GM18858 (cell line): ENCODE measurements around the gene RANGAP1.
A peak's percentile ranks its signal among the peaks of the same experiment; 100 is the strongest.

Source experiments
- ATAC-seq: cut with Tn5 transposase; IDR thresholded peaks from one replicate; pipeline ENCODE4 v1.9.1; 2021; ENCODE audit not compliant: unreplicated experiment

Gene RANGAP1

DNA sequence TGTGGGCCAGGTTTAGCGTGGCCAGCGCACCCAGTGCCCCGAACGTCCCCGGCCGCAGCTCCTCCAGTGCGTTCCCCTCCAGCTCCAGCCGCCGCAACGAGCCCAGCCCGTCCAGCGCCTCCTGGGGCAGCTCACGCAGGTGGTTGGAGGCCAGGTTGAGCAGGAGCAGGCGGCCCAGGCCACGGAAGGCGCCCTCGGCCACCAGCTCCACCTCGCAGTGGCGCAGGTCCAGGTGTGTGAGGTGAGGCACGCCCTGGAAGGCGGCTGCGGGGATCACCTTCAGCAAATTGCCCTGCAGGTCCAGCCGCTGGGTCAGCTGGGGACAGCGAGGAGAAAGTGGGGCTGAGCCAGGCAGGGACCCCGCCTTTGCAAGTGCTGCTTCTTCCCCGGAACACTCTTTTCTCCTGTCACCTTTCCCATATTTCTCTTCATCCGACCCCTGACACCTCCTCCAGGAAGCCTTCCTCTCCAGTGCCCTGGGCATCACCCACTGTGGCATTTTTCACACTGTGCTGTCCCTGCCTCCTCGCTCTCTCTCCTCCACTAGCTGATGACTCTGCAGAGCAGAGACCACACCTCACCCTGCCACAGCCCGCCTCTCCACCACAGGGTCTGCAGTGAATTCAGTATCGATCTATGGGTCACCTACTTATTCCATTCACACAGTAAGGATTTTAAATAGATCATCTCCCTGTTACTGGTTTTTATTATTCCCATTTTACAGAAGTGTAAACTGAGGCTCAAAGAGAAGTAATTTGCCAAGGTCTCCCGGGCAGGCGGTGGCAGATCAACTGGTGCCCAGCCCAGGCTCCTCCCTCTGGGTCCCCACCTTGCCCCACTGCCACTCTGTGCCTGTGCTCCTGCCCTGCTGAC, 47.2 kb downstream of the RANGAP1 start:
- no peak for ATAC-seq

DNA sequence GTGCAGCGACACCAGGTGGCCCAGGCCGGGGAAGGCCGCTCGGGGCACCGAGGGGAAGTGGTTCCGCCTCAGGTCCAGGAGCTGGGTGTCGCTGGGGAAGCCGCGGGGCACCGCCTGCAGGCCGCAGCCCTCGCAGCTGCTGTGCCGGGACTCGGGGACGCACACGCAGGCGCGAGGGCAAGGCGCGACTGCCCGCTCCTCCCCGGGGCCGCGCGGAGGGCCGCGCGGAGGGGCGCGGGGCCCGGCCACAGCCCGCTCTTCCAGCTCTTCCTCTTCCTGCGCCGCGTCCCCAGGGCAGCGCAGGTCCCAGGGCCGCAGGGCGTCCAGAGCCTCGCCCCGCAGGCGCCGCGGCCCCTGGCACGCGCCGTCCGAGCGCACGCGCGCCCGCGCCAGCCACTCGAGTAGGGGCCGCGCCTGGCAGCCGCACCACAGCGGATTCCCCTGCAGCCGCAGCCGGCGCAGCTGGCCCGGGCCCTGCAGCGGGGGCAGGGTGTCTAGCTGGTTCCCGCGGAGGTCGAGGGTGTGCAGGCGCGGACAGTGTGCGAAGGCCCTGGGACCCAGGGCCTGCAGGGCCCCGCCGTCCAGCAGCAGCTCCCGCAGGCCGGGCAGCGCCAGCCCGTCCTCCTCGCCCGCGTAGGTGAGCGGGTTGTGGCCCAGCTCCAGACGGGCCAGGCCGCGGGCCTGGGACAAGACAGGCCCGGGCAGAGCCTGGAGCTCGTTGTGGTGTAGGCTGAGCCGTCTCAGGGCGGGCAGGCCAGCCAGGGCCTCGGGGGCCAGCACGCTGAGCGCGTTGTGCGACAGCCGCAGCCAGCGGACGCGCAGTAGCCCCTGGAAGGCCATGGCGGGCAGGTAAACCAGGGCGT, 48.0 kb downstream of the RANGAP1 start:
- ATAC-seq: peak; percentile 63

DNA sequence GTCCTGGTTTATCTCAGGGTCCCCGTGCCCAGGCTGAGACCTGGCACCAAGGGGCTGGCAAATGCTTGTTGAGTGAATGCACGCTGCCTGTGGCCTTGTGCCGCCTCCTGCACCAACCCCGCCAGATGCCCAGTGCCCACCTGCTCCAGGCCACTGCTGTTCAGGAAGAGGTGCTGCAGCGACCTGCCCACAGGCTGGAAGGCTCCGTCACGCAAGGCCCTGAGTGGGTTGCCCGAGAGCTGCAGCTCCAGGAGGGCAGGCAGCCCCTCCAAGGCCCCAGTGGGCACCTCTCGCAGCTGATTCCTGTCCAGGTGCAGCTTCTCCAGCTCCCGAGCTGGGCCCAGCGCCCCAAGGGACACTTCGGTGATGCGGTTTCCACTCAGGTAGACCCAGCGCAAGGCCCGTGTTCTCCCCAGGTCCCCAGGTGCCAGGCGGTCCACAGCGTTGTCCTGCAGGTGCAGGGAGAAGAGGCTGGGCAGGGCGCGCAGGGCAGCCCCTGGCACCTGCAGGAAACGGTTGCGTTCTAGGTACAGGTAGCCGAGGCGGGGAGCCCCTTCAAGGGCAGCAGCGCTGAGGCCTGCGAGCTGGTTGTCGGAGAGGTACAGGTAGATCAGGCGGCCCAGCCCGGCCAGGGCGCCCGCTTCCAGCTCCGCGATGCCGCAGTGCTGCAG, 48.8 kb downstream of the RANGAP1 start:
- no peak for ATAC-seq

DNA sequence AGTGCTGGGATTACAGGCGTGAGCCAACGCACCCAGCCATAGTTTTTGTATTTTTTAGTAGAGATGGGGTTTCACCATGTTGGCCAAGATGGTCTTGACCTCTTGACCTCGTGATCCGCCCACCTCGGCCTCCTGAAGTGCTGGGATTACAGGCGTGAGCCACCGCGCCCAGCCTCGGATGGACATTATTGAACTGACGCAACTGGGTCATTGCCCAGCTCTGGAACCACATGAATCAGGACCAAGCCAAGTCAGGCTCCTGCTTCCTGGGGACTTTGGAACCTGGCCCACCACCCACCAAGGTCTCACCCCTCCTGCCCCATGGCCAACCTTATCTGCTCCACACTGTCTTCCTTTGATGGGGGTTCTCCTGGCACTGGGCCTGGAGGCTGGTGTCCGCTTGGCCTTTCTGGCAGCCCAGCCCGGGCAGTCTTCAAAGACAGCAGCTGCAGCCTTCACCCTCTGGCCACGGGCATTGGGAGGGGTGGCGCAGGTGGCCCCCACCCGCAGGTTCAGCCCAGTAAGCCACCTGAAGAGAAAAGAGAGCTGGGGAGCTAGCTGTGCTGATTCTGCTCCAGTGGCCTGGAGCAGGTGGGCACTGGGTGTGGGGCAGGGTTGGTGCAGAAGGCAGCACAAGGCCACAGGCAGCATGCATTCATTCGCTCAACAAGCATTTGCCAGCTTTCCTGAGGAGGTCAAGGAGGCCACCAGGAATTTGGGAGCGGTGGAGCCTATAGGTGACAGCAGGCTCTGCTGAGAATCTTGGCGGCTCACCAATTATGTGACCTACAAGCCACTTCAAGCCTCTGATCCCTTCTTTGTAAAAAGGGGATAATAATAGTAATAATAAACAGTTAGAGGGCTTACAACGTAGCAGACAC, 50.9 kb downstream of the RANGAP1 start:
- no peak for ATAC-seq

DNA sequence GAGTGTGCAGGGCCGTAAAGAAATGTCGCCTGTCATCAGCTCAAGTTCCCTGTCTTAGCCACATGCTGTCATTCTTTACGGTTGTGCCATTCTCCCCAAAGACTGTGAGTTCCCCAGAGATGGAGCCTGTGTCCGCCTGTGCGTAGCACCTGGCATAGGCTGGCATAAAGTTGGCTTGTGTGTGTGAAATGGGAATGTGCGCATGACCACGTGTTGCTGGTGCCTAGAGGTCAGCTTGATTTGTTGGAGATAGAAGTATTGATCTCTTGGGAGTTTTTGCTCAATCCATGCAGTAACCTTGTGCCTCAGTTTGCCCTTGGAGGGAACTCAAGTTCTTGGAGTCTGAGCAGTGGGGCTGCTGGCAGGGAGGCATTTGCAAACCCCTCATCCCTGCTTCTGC, 54.6 kb downstream of the RANGAP1 start:
- no peak for ATAC-seq

DNA sequence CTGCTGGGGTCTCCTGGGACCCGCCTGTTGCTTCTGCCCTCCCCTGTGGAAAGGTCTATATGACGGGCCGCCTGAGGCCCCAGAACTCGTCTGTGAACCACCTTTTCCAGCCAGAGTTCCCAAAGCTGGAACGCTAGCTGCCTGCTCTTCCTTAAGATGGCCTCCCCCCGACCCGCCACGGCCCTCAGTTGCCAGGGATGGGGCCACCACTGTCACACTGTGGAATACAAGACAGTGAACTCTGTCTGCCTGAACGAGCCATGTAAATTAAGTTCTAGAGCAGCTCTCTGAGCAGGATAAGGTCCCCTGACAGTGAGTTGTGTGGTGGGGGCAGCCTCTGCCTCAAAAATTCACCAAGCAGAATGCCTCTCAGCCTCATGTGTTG, 55.6 kb downstream of the RANGAP1 start:
- no peak for ATAC-seq

DNA sequence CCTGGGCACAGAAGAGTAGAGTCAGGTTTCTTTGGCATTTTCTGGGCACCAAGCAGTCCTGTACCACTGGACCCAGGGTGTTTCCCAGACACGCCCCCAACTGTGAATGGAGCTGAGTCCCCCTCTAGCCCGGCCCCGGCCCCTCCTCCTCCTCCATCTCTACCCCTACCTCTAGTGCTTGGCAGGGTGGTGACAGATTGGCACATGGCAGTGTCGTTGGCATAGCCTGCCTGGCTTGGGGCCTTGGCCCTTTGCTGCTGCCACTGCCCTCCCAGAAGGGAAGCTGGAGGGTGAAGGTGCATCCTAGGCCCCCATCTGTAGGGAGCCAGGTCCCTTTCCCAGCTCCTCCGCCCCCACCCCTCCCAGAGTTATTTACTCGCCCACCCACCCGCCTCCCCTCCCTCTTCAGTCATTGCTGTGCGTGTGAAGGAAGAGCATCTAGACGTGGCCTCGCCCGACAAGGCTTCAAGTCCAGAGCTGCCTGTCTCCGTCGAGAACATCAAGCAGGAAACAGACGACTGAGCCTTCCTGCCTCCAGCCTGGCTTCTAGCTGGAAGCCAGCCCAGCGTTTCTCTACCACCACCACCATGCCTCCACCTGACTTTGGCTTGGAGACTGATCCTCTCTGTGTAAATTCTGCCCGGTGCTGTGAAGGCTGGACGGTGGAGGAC, 56.1 kb downstream of the RANGAP1 start:
- ATAC-seq: no peak

DNA sequence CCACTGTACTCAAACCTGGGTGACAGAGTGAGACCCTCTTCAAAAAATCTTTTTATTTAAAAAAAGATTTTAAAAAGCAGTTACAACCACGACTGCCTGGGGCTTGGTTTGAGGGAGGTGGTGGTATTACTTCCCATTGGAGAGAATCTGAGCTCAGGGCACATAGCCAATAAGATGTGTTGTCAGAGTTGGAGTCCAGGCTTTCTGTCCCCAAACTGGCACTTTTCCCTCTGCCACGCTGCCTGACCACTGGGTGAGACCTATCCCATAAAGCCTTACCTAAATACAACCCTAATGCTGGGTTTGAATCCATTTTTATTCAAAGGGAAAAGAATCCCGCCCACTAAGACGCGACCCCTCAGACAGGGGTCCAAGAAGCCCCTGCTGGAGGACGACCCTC, 56.8 kb downstream of the RANGAP1 start:
- no peak for ATAC-seq

DNA sequence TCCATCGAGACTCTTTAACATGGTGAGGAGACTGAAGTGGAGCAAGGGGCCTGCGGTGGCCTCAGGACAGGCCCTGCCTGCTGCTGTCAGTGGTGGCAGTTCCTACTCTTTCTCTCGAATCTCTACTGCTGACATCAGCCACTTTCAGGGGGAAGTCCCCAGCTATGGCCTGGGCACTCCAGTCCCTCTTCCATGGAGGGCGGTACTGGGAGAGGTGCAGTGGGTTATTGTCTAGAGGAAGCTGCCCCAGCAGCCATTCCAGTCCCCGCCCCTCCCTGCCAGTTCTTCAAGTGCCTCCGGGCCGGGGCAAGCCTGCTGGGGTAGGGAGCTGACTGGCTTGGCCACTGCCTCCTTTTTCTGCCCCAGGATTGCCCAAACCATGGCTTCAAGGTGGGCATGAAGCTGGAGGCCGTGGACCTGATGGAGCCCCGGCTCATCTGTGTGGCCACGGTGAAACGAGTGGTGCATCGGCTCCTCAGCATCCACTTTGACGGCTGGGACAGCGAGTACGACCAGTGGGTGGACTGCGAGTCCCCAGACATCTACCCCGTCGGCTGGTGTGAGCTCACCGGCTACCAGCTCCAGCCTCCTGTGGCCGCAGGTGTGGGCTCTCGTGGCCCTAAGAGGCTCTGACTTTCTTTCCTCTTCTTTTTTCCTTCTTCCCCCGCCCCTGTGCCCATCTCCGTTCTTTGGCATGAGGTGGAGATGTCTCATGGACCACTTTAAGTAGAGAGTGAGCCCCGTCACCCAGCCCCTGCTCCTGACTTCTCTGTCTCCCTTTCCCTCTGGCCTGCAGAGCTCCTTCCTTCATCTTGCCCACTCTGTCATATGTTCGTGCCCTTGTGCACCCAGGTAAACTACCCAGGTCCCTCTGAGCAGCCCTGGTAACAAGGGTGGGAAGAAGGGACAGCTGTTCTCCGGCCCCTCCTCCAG, 59.0 kb downstream of the RANGAP1 start:
- ATAC-seq: no peak

DNA sequence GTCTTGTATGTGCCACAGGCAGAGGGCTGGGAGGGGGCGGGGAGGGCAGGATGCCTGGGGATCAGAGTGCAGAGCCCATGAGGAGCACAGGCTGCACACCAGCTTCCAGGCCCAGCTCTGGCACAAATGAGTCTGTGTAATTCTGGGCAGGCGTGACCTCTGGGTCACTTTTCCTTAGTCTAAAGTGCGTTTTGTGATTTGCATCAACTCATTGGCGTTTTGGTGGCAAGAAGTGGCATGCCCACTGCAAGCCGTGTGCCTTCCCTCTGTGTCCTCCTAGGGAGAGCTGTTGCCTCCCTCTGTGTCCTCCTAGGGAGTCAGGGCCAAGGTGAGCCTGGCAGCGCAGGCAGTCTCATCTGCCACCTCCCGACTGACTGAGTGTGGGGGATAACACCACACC, 62.5 kb downstream of the RANGAP1 start:
- ATAC-seq: no peak

DNA sequence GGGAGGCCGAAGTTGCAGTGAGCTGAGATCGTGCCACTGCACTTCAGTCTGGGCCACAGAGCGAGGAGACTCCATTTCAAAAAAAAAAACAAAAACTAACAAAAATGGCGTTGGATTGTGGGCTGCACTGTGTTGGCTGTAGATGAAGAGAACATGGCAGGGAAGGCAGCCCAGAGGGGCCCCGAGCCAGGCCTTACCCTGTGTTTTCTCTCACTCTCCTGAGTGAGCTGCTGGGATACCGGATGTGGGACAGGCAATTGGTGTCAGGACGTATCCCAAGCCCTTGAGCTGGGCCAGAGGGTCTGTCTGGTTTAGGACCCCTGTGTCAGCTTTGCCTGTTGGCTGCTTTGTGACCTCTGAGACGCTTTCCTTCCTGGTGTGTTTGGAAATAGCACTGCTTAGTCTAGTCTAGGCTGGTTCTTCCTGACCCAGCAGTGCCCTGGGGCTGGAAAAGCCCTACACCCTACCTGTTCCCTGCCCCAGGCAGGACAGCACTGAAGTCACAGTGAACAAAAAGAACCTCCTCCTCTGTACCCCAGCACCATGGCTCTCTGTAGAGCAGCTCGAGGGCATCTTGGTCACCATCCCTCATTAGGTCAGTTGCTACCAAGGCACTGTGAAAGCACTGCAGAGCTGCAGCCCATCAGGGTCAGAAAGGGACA, 63.0 kb downstream of the RANGAP1 start:
- ATAC-seq: no peak

DNA sequence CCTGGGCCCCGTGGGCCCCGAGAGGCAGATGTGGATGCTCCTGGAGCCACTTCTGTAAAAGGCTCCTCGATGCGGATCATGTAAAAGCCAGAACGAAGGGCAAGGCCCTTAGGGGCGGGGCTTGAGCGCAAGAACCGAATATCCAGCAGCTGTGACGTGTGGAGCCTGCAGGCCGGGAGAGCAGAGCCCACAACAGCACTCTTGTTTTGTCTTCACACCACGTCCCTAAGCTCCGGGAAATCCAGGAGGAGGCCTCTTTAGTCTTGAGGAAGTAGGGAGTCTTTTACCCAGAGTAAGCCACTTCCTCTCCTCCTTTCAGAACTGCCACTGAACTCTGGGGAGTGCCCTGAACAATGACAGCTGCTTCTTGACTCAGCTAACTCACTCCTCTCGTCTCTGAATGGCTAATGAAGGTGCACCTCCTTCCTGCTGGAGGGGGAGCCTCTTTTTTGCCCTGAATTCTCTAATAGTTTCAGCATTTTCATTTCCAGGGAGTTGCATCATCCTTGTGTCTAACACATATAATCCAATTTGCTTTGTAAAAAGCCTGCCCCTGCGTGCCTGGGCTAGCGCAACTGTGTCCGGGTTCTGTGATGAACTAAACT, 68.3 kb downstream of the RANGAP1 start:
- ATAC-seq: no peak

DNA sequence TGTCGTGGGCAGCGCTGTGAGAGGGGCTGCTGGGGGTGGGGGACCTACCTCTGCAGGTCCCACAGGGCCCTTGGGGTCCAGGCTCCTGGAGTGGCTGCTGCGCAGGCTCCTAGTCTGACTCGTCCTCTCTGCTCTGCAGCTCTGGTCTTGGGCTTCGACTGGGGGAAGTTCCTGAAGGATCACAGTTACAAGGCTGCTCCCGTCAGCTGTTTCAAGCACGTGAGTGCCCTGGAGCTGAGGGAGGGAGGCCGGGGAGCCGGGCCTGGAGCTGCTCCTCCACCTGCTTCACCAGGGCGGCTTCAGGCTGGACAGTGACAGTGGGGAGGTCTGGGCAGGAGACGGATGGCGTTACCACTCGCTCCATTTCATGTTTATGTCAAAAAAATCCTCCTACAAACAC, 69.0 kb downstream of the RANGAP1 start:
- ATAC-seq: no peak

DNA sequence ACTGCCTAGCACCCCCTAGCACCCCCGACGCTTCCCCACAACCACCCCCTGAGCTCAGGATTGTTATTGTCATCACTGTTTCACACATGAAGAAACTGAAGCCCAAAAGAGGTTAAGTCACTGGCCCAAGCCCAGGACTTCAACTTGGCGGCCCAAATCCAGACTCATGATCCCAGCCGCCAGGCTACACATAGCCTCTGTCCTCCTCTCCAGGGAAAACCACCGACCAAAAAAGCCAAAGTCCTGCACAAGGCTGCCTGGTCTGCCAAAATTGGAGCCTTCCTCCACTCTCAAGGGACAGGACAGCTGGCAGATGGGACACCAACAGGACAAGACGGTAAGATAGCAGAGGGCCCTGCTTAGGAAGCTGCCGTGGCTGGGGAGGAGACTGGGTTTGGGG, 70.1 kb downstream of the RANGAP1 start:
- ATAC-seq: no peak

DNA sequence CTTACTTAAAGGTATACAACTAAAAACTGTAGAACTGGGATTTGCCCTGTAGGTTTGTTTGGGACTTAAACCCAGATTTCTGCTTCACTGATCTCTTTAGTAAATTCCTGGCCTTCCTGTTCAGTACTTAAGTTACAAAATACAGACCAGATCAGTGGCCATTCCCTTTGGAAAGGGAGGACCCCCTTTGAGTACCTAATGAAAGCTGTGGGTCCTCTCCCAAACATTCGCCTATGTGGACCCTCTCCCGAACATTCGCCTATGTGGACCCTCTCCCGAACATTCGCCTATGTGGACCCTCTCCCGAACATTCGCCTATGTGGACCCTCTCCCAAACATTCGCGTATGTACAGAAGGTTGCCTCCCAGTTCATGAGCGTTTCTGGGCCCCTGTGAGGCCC, 70.6 kb downstream of the RANGAP1 start:
- no peak for ATAC-seq

DNA sequence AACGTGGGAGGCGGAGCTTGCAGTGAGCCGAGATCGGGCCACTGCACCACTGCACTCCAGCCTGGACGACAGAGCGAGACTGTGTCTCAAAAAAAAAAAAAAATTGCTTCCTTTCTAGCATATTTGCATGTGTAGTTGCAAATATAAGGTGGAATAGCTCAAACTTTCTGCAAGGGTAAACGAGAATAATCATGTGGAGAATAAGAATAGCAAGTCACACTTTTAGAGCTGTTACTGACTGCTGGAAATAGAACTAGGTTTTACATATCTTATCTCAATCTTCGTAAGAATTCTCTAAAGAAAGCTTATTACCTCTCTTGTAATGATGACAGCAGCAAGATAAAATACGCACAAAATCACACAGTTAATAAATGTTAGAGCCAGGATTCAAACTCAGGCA, 79.3 kb downstream of the RANGAP1 start:
- no peak for ATAC-seq

DNA sequence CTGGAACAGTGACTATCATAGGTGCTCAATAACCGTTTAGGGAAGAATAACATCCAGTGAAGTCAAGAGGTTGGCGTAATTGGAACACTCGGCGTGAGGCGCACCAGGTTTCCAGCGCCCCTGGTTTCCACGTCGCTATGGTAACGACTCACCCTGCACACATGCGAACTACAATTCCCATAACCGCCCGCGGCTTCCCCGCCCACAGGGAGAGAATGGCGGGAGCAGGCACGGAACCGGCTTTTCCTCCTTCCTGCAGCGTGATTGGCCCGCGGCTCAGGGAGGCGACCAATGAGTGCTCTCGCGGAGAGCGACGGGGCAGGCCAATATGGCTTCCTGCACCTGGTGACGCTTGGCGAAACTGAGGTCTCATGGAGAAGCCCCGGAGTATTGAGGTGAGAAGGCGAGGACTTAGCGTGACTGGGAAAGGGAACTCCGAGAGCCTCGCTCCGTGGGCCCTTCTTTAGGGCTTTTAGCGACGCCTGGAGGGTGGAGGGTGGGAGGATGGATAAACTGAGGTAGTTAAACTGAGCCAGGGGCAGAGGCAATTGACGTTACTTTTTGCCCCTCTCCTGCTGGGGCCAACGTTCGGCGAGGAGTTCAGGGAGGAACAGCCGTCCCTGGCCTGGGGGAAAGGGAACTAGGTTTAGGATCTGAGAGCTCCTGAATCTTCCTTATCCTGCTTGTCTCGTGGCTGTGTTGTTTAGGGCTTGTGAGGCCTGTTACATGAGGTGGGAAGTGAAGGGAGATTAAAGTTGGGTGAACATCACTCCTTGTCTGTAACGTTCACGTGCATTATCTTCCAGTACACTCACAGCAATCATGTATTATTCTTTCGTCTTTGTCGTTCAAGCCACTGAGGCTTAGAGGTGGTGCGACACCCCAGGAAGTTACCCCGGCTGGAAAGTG, 80.7 kb downstream of the RANGAP1 start, which contains the start of gene L3MBTL2:
Gene L3MBTL2, plus strand, starts transcription at position 321 of the 909 bp plus-strand sequence. Its CDS starts 51 bp downstream, at position 372.
- ATAC-seq: peak; percentile 90
